GM12878 (cell line): ENCODE measurements around the gene NPW. TPM values are rescaled to one million over a fixed set of nuclear protein-coding genes. Genes with fewer than 3 reads are reported as not detected.

Source experiments
- ATAC-seq: fragments of 200-7000 bp; cut with Tn5 transposase; 3 replicates; pipeline ENCODE4 v1.9.1; 2020; ENCODE audit warnings: mild to moderate bottlenecking, moderate library complexity
- BruUV-seq: library from RNA; stranded (reverse); fragments of 400-500 nt; replicated peaks from 2 replicates; lab custom pipeline; 2021; lab: Mats Ljungman, UMichigan
- CTCF ChIA-PET: fragments of 300-600 bp; sonication (Branson Sonifier 250); formaldehyde crosslinking; extraction: SDS; loops from one replicate; lab custom pipeline; 2021; ENCODE audit warnings: inconsistent platforms; lab: Yijun Ruan, JAX
- POLR2A ChIA-PET: fragments of 350-600 bp; formaldehyde crosslinking; extraction: SDS; loops from one replicate; lab custom pipeline; 2021; ENCODE audit warnings: inconsistent platforms; lab: Charles Lee
- RAD21 ChIA-PET: fragments of 300-600 bp; sonication (Branson Sonifier 250); formaldehyde crosslinking; loops from one replicate; lab custom pipeline; 2023; ENCODE audit warnings: antibody characterized with exemption; ENCODE audit not compliant: unreplicated experiment; lab: Charles Lee
- SMC1A ChIA-PET: fragments of 300-600 bp; sonication (Branson Sonifier 250); formaldehyde crosslinking; loops from one replicate; lab custom pipeline; 2023; ENCODE audit not compliant: unreplicated experiment, uncharacterized antibody; lab: Charles Lee
- DNase-seq: peaks from one replicate; pipeline ENCODE4 v3.0.0-alpha.2; 2011; ENCODE audit warnings: low read depth, low spot score
- FAIRE-seq: peaks from 3 replicates; lab custom pipeline; 2011; peaks lifted over from hg19 to GRCh38; lab: Jason Lieb, UNC
- H2AFZ ChIP-seq: 2 replicates; pipeline ENCODE4 v1.6.0; 2011; ENCODE audit warnings: low read depth, low read length, control low read depth; ENCODE audit not compliant: control insufficient read depth
- H3K27ac ChIP-seq: 2 replicates; pipeline ENCODE4 v1.5.1; 2011; ENCODE audit warnings: control low read depth; ENCODE audit not compliant: control insufficient read depth, insufficient read depth
- H3K27me3 ChIP-seq, 2 experiments: replicated peaks in 1 of 2; 2 replicates each; pipeline versions ENCODE4 v1.6.0 to v1.6.1; 2011; ENCODE audit warnings: low read length in 1 of 2; ENCODE audit not compliant: control insufficient read depth in 2 of 2, insufficient read depth in 2 of 2
- H3K36me3 ChIP-seq, 2 experiments: 2 replicates each; pipeline ENCODE4 v1.5.1; 2011; ENCODE audit warnings: low read length in 1 of 2; ENCODE audit not compliant: control insufficient read depth in 2 of 2, insufficient read depth in 2 of 2
- H3K4me1 ChIP-seq: 2 replicates; pipeline ENCODE4 v1.6.1; 2011; ENCODE audit warnings: mild to moderate bottlenecking, low read length, moderate library complexity, mixed read lengths; ENCODE audit not compliant: control insufficient read depth, insufficient read depth
- H3K4me2 ChIP-seq: 2 replicates; pipeline ENCODE4 v1.6.0; 2011; ENCODE audit warnings: control low read depth; ENCODE audit not compliant: control insufficient read depth, insufficient read depth
- H3K4me3 ChIP-seq: fragments of 200-600 bp; sonication (generic); 2 replicates; pipeline ENCODE4 v1.5.1; 2016
- H3K79me2 ChIP-seq: 2 replicates; pipeline ENCODE4 v1.6.0; 2011; ENCODE audit warnings: low read length; ENCODE audit not compliant: control insufficient read depth, insufficient read depth
- H3K9ac ChIP-seq: 2 replicates; pipeline ENCODE4 v1.8.0; 2011; ENCODE audit warnings: low read length, control low read depth, mixed read lengths; ENCODE audit not compliant: control insufficient read depth, insufficient read depth
- H3K9me3 ChIP-seq: replicated peaks from 3 replicates; pipeline ENCODE4 v1.5.1; 2011; ENCODE audit warnings: mild to moderate bottlenecking, low read length; ENCODE audit not compliant: control insufficient read depth, insufficient read depth
- H4K20me1 ChIP-seq: 2 replicates; pipeline ENCODE4 v1.6.0; 2011; ENCODE audit not compliant: control insufficient read depth, insufficient read depth
- CEBPZ ChIP-seq: fragments of 150-350 bp; IDR thresholded peaks from 2 replicates; pipeline ENCODE4 v1.6.1; 2016; ENCODE audit warnings: low read depth, low read length
- USF2 ChIP-seq: IDR thresholded peaks from 2 replicates; pipeline ENCODE4 v1.6.1; 2011; ENCODE audit warnings: low read depth, low read length, improper control_type of control experiment, borderline replicate concordance
- WGBS: methylation state at CpG from one replicate; pipeline ENCODE4 v1.1.6; 2016; ENCODE audit warnings: low lambda C conversion rate; ENCODE audit not compliant: insufficient replicate concordance, insufficient coverage; ENCODE audit errors: missing lambda C conversion rate; 5-methylcytosine and 5-hydroxymethylcytosine counted together
- in situ Hi-C: fragments of 300-500 bp; cut with MboI; formaldehyde crosslinking; loops from 9 replicates; pipeline ENCODE4 v1.14.3; 2018; ENCODE audit warnings: mixed read lengths
- intact Hi-C: fragments of 100-400 bp; cut with micrococcal nuclease; formaldehyde crosslinking; loops from one replicate; pipeline ENCODE4 v1.14.2; 2022; ENCODE audit not compliant: unreplicated experiment
- polyA plus RNA-seq, 11 experiments: library from polyadenylated mRNA; depleted of rRNA in 4 of 11; unstranded in 6 of 11; stranded (reverse) in 5 of 11; fragments of >200 nt; fragmentation: Nextera tagmentation in 4 of 11; fragmentation: Illumina TruSeq in 1 of 11; extraction: Ambion mirVana in 4 of 11; extraction: Trizol in 1 of 11; gene quantifications; 1 replicate in 1 of 11; 2 replicates in 10 of 11; pipeline versions ENCODE4 v1.2.1 to v1.2.3, GENCODE V29; 2011 to 2016; ENCODE audit warnings: inconsistent platforms in 2 of 11, missing spikeins in 2 of 11, low read depth in 1 of 11
- total RNA-seq, 4 experiments: library from RNA; depleted of rRNA in 3 of 4; stranded (reverse); fragments of >200 nt in 3 of 4; fragmentation: Illumina TruSeq in 1 of 4; extraction: Trizol in 1 of 4; gene quantifications; 2 replicates each; pipeline versions ENCODE4 v1.2.1 to v1.2.3, GENCODE V29; 2013 to 2021

NPW gene
- total and polyA plus RNA-seq, 10 of the 15 experiments (the other 5 are each of a cell fraction or from before 2014, with no cell fraction given) = 0.23 to 2.5 (median 0.98) TPM; not detected in 4

- ATAC-seq (no peak), DNase-seq (no peak), FAIRE-seq (no peak)
- H3K9ac ChIP-seq = no peak overlapping the region
- TF ChIP-seq CEBPZ (no peak), USF2 (no peak)
- peaks cover 5% of the 10 kb centered on the region; the same call in 1 of the 2 replicates for H4K20me1 ChIP-seq
- in situ Hi-C loops = no loop called here
- no peaks in the 10 kb centered on the region for H3K9me3 ChIP-seq
- SMC1A ChIA-PET = interaction anchor here (1.0 kb wide), 1 partner anchor 115 kb away, joined by 4 read pairs; no protein-coding TSS in a partner anchor
- intact Hi-C loops = no loop called here
- H2AFZ ChIP-seq = no peak overlapping the region
- peaks cover 11 to 14% of the 10 kb centered on the region in 2 experiments for H3K27me3 ChIP-seq
- WGBS = 71% methylated on average over 12 of the region's 14 CpGs
- H3K79me2 ChIP-seq = no peaks in the 10 kb centered on the region
- RAD21 ChIA-PET = no interaction called here
- BruUV-seq = no TSS peak
- no peak overlapping the region for H3K4me3 ChIP-seq
- H3K4me2 ChIP-seq = no peak overlapping the region
- H3K36me3 ChIP-seq = no peaks in the 10 kb centered on the region
- H3K4me1 ChIP-seq = peaks cover 7% of the 10 kb centered on the region
- CTCF ChIA-PET = interaction anchor here (1.0 to 4.4 kb wide), 2 partner anchors 115 to 130 kb away, joined by 3 to 79 read pairs; partner anchors contain the start of gene TRAF7
- POLR2A ChIA-PET = interaction anchor here (1.5 kb wide), 1 partner anchor 115 kb away, joined by 3 read pairs; no protein-coding TSS in a partner anchor
- no peak overlapping the region for H3K27ac ChIP-seq
These were observed 5.7 kb downstream of the NPW start for GRCh38 chr16:2025251-2025650.
